Measurements from ENCODE around the gene KIAA0319L.

DNA sequence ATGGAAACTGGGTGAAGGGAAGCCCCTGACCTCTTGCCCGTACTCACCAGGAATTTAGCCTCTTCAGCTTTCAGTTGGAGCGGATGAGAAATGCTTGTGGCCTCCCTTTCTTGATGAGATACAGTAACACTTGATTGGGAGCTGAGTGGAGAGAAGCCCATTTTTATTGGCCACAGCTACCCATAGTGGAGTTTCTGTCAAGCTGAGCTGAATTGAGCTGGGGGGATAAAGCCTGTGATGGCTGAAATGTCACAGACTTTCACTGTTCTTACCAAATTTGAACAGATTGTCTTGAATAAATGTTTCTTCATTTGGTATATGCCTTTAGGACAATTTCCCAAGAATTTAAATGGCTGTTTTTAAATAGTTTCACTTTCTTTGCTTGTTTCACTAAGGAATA is 162.8 kb downstream of the KIAA0319L start:
- TF ChIP-seq GATA2 (IDR thresholded peaks at IDR 0.05; ENCODE audit: low read depth, low read length) (no peak), GATA3 (IDR thresholded peaks at IDR 0.05; ENCODE audit: low read depth, low read length) (no peak)

All from SH-SY5Y (cell line).